ENCODE results near the gene INPP5A.

- no peak for TF ChIP-seq SUZ12 (IDR thresholded peaks at IDR 0.05; ENCODE audit: low read depth, low read length)
- TF ChIP-seq CTCF (CRISPR knock-in tag; IDR thresholded peaks at IDR 0.05) = no peak
- TF ChIP-seq SP1 (IDR thresholded peaks at IDR 0.05) = no peak
- TF ChIP-seq SP1 (CRISPR knock-in tag; IDR thresholded peaks at IDR 0.05) = no peak
- no peak for TF ChIP-seq NR2F6 (IDR thresholded peaks at IDR 0.05)
- no peak for TF ChIP-seq NR2F6 (CRISPR knock-in tag; IDR thresholded peaks at IDR 0.05)
- TF ChIP-seq ZNF280D (CRISPR knock-in tag; IDR thresholded peaks at IDR 0.05) = no peak
- TF ChIP-seq TOE1 (CRISPR knock-in tag; IDR thresholded peaks at IDR 0.05) = no peak
- TF ChIP-seq RBM22 (optimal IDR thresholded peaks at IDR 0.05; ENCODE audit: low read length) = no peak
- TF ChIP-seq SP4 (CRISPR knock-in tag; IDR thresholded peaks at IDR 0.05) = no peak
- no peak for TF ChIP-seq FOXJ3 (CRISPR knock-in tag; IDR thresholded peaks at IDR 0.05; ENCODE audit: borderline replicate concordance)
- TF ChIP-seq REST (IDR thresholded peaks at IDR 0.05; ENCODE audit: borderline replicate concordance in 1 of 2, low read depth in 1 of 2, low read length in 2 of 2) = no peak
- no peak for TF ChIP-seq MYC (CRISPR knock-in tag; IDR thresholded peaks at IDR 0.05; ENCODE audit: borderline replicate concordance)
- TF ChIP-seq HMGXB4 (CRISPR knock-in tag; IDR thresholded peaks at IDR 0.05; ENCODE audit: borderline replicate concordance in 1 of 2, low read depth in 1 of 2) = no peak
- TF ChIP-seq ZBTB40 (IDR thresholded peaks at IDR 0.05) = no peak
- TF ChIP-seq ZBTB40 (CRISPR knock-in tag; IDR thresholded peaks at IDR 0.05) = no peak
Observed at GRCh38 chr10:132537684-132538001, at the start of gene INPP5A.

All from HepG2 (cell line).